ENCODE measurements around the gene SMCR8.

DNA sequence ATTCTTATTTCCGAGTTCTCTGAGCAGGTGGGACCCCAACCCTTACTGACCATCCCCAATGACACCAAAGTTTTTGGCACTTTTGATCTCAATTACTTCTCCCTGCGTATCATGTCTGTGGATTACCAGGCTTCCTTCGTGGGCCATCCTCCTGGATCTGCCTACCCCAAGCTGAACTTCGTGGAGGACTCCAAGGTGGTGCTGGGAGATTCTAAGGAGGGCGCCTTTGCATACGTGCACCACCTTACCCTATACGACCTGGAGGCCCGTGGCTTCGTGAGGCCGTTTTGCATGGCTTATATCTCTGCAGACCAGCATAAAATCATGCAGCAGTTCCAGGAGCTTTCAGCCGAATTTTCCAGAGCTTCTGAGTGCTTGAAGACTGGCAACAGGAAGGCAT is 868 bp downstream of the SMCR8 start:
- TF ChIP-seq, protein P1, sequence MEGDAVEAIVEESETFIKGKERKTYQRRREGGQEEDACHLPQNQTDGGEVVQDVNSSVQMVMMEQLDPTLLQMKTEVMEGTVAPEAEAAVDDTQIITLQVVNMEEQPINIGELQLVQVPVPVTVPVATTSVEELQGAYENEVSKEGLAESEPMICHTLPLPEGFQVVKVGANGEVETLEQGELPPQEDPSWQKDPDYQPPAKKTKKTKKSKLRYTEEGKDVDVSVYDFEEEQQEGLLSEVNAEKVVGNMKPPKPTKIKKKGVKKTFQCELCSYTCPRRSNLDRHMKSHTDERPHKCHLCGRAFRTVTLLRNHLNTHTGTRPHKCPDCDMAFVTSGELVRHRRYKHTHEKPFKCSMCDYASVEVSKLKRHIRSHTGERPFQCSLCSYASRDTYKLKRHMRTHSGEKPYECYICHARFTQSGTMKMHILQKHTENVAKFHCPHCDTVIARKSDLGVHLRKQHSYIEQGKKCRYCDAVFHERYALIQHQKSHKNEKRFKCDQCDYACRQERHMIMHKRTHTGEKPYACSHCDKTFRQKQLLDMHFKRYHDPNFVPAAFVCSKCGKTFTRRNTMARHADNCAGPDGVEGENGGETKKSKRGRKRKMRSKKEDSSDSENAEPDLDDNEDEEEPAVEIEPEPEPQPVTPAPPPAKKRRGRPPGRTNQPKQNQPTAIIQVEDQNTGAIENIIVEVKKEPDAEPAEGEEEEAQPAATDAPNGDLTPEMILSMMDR (IDR thresholded peaks at IDR 0.05 in 2 of 3, conservative IDR thresholded peaks at IDR 0.05 in 1 of 3; ENCODE audit: insufficient read depth in 2 of 3, low read depth in 1 of 3, low read length in 3 of 3) = no peak
- TF ChIP-seq, protein P2, sequence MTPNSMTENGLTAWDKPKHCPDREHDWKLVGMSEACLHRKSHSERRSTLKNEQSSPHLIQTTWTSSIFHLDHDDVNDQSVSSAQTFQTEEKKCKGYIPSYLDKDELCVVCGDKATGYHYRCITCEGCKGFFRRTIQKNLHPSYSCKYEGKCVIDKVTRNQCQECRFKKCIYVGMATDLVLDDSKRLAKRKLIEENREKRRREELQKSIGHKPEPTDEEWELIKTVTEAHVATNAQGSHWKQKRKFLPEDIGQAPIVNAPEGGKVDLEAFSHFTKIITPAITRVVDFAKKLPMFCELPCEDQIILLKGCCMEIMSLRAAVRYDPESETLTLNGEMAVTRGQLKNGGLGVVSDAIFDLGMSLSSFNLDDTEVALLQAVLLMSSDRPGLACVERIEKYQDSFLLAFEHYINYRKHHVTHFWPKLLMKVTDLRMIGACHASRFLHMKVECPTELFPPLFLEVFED (CRISPR knock-in tag; conservative IDR thresholded peaks at IDR 0.05) = no peak
- TF ChIP-seq, protein P3, sequence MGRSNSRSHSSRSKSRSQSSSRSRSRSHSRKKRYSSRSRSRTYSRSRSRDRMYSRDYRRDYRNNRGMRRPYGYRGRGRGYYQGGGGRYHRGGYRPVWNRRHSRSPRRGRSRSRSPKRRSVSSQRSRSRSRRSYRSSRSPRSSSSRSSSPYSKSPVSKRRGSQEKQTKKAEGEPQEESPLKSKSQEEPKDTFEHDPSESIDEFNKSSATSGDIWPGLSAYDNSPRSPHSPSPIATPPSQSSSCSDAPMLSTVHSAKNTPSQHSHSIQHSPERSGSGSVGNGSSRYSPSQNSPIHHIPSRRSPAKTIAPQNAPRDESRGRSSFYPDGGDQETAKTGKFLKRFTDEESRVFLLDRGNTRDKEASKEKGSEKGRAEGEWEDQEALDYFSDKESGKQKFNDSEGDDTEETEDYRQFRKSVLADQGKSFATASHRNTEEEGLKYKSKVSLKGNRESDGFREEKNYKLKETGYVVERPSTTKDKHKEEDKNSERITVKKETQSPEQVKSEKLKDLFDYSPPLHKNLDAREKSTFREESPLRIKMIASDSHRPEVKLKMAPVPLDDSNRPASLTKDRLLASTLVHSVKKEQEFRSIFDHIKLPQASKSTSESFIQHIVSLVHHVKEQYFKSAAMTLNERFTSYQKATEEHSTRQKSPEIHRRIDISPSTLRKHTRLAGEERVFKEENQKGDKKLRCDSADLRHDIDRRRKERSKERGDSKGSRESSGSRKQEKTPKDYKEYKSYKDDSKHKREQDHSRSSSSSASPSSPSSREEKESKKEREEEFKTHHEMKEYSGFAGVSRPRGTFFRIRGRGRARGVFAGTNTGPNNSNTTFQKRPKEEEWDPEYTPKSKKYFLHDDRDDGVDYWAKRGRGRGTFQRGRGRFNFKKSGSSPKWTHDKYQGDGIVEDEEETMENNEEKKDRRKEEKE (IDR thresholded peaks at IDR 0.05; ENCODE audit: borderline replicate concordance in 1 of 2, control insufficient read depth in 1 of 2, low read depth in 2 of 2, low read length in 1 of 2) = no peak
- TF ChIP-seq POLR2AphosphoS5 (IDR thresholded peaks at IDR 0.05; ENCODE audit: control insufficient read depth, insufficient read depth, low read depth, low read length) = no peak
- TF ChIP-seq POLR2AphosphoS2 (IDR thresholded peaks at IDR 0.05; ENCODE audit: low read length) = no peak
- TF ChIP-seq ETV1 (tag; conservative IDR thresholded peaks at IDR 0.05; ENCODE audit: low read depth) = no peak
- no peak for TF ChIP-seq SRF (CRISPR knock-in tag; IDR thresholded peaks at IDR 0.05)
- no peak for TF ChIP-seq EHMT2 (IDR thresholded peaks at IDR 0.05)
- TF ChIP-seq, protein P4, sequence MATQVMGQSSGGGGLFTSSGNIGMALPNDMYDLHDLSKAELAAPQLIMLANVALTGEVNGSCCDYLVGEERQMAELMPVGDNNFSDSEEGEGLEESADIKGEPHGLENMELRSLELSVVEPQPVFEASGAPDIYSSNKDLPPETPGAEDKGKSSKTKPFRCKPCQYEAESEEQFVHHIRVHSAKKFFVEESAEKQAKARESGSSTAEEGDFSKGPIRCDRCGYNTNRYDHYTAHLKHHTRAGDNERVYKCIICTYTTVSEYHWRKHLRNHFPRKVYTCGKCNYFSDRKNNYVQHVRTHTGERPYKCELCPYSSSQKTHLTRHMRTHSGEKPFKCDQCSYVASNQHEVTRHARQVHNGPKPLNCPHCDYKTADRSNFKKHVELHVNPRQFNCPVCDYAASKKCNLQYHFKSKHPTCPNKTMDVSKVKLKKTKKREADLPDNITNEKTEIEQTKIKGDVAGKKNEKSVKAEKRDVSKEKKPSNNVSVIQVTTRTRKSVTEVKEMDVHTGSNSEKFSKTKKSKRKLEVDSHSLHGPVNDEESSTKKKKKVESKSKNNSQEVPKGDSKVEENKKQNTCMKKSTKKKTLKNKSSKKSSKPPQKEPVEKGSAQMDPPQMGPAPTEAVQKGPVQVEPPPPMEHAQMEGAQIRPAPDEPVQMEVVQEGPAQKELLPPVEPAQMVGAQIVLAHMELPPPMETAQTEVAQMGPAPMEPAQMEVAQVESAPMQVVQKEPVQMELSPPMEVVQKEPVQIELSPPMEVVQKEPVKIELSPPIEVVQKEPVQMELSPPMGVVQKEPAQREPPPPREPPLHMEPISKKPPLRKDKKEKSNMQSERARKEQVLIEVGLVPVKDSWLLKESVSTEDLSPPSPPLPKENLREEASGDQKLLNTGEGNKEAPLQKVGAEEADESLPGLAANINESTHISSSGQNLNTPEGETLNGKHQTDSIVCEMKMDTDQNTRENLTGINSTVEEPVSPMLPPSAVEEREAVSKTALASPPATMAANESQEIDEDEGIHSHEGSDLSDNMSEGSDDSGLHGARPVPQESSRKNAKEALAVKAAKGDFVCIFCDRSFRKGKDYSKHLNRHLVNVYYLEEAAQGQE (IDR thresholded peaks at IDR 0.05; ENCODE audit: borderline replicate concordance) = no peak
- TF ChIP-seq, protein P4 (CRISPR knock-in tag; IDR thresholded peaks at IDR 0.05; ENCODE audit: low read depth) = no peak

All from K562 (cell line).